Effector memory CD4-positive, alpha-beta T cell (primary cell): Measurements from ENCODE around the gene ZNF414.

Experiments used
- DNase-seq, 3 donors: peaks; one replicate each; pipeline ENCODE4 v3.0.0-alpha.2; 2020
- H3K27ac ChIP-seq: 2 replicates; pipeline ENCODE4 v1.7.0; 2013; ENCODE audit warnings: mild to moderate bottlenecking, low read length, moderate library complexity; ENCODE audit not compliant: insufficient read depth, poor library complexity, severe bottlenecking
- H3K27me3 ChIP-seq: replicated peaks from 2 replicates; pipeline ENCODE4 v1.7.0; 2013; ENCODE audit warnings: mild to moderate bottlenecking, low read length; ENCODE audit not compliant: insufficient read depth, control insufficient read depth, poor library complexity, severe bottlenecking
- H3K36me3 ChIP-seq: 2 replicates; pipeline ENCODE4 v1.7.0; 2013; ENCODE audit warnings: mild to moderate bottlenecking, low read length, moderate library complexity; ENCODE audit not compliant: control insufficient read depth, insufficient read depth
- H3K4me1 ChIP-seq: 2 replicates; pipeline ENCODE4 v1.7.0; 2013; ENCODE audit warnings: low read length, mild to moderate bottlenecking; ENCODE audit not compliant: control insufficient read depth, insufficient read depth, poor library complexity, severe bottlenecking
- H3K4me3 ChIP-seq: 2 replicates; pipeline ENCODE4 v1.7.0; 2013; ENCODE audit warnings: low read length, low read depth, mild to moderate bottlenecking; ENCODE audit not compliant: insufficient read depth, poor library complexity, severe bottlenecking
- H3K9me3 ChIP-seq: 2 replicates; pipeline ENCODE4 v1.7.0; 2013; ENCODE audit warnings: mild to moderate bottlenecking, low read length, moderate library complexity; ENCODE audit not compliant: control insufficient read depth

The ZNF414 gene

GRCh38 chr19:8539621-8540149, 25.7 kb upstream of the ZNF414 start:
- H3K27ac ChIP-seq: no peak overlapping the region
- no peaks in the 10 kb centered on the region for H3K27me3 ChIP-seq
- peaks cover 51% of the 10 kb centered on the region for H3K36me3 ChIP-seq
- H3K4me1 ChIP-seq: no peaks in the 10 kb centered on the region
- H3K9me3 ChIP-seq: no peaks in the 10 kb centered on the region
- DNase-seq: no peak
- H3K4me3 ChIP-seq: no peak overlapping the region

DNA sequence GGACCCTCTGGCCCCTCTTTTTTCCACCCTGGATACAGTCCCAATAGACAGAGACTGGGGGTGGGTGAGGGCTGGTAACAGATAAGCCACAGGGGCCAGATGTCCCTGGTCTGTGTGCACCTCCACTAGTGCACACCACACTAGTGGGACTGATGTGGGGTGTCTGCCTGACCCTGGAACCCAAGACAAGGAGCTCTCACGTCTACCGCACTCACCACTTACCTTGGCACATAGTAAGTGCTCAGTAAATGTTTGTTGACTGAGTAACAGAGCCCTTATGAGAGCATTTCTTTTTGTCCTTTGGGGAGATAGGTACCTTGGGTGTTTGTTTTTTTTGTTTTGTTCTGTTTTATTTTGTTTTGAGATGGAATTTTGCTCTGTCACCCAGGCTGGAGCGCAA, 23.1 kb upstream of the ZNF414 start:
- Histone ChIP-seq H3K36me3 (peaks cover 37% of the 10 kb centered on the region), H3K27me3 (no peaks in the 10 kb centered on the region), H3K4me1 (no peaks in the 10 kb centered on the region), H3K27ac (no peak overlapping the region), H3K9me3 (no peaks in the 10 kb centered on the region), H3K4me3 (no peak overlapping the region)
- DNase-seq: no peak

DNA sequence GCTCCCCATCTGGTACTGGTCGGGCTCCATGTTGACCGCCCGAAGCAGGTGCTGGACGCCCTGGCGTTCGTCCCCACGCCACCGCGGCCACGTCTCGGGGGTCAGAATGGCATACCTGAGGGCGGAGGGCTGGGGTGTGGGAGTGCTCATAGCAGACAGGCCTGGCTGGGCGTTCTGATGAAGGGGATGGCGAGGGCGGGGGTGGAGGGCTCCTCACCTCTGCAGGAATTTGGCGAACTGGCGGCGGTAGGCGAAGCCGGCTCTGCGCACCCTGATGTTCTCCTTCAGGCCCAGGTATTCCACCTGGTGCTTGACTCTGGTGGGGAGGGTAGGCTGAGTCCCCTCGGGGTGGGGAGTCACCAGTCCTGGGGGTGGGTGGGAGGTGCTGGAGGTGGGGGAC, 22.3 kb upstream of the ZNF414 start:
- DNase-seq: no peak
- no peaks in the 10 kb centered on the region for H3K4me1 ChIP-seq
- H3K9me3 ChIP-seq: no peaks in the 10 kb centered on the region
- H3K27me3 ChIP-seq: no peaks in the 10 kb centered on the region
- H3K36me3 ChIP-seq: peaks cover 34% of the 10 kb centered on the region
- no peak overlapping the region for H3K4me3 ChIP-seq
- H3K27ac ChIP-seq: no peak overlapping the region

GRCh38 chr19:8532225-8532624, 18.3 kb upstream of the ZNF414 start:
- H3K27me3 ChIP-seq: no peaks in the 10 kb centered on the region
- DNase-seq: no peak
- H3K27ac ChIP-seq: no peak overlapping the region
- H3K36me3 ChIP-seq: peaks cover 48% of the 10 kb centered on the region
- no peaks in the 10 kb centered on the region for H3K9me3 ChIP-seq
- no peaks in the 10 kb centered on the region for H3K4me1 ChIP-seq
- H3K4me3 ChIP-seq: no peak overlapping the region

DNA sequence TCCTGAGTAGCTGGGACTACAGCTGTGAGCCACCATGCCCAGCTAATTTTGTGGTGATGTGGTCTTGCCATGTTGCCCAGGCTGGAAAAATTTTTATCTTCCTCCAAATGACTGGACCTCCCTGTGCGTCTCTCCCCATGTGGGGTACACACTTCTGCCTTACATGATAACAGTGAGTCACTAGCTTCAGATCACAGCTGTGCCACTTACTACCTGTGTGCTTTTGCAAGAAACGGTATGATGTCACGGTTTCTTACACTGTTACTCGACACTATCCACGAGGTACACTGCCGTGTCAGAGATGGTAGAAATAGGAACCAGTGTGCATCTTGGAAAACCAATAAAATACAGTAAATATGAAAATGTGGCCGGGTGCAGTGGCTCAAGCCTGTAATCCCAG, 17.5 kb upstream of the ZNF414 start:
- Histone ChIP-seq H3K4me1 (no peaks in the 10 kb centered on the region), H3K27ac (no peak overlapping the region), H3K4me3 (no peak overlapping the region), H3K36me3 (peaks cover 49% of the 10 kb centered on the region), H3K9me3 (no peaks in the 10 kb centered on the region), H3K27me3 (no peaks in the 10 kb centered on the region)
- no peak for DNase-seq

DNA sequence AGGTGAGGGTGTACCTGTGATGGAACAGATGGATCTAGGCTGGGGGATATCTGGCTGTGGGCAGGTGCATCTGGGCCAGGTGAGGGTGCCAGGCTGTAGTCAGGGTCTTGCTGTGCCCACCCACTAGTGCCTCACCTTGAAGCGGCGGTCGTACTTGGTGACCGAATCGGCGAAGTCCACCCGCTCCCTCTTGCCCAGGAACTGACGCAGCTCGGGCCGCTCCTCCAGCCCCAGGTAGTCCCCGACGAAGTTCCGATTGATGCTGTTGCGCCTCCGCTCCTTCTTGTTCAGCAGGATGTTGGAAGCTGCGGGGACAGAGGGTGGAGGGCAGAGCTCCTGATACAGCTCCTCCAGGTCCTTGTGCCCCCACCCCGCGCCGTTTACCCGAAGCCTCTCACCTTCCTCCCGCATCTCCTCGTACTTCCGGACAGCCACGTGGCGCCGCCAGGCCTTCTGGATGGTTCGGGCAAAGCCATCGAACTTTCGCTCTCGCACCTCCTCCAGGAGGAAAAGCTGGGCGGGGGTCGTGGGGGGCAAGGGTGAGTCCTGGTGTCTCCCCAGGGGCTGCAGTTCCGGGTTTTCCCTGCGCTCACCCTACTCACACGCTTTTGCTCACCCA, 16.2 kb upstream of the ZNF414 start:
- Histone ChIP-seq H3K9me3 (no peaks in the 10 kb centered on the region), H3K27me3 (no peaks in the 10 kb centered on the region), H3K36me3 (peaks cover 57% of the 10 kb centered on the region), H3K27ac (no peak overlapping the region), H3K4me1 (no peaks in the 10 kb centered on the region), H3K4me3 (no peak overlapping the region)
- no peak for DNase-seq

DNA sequence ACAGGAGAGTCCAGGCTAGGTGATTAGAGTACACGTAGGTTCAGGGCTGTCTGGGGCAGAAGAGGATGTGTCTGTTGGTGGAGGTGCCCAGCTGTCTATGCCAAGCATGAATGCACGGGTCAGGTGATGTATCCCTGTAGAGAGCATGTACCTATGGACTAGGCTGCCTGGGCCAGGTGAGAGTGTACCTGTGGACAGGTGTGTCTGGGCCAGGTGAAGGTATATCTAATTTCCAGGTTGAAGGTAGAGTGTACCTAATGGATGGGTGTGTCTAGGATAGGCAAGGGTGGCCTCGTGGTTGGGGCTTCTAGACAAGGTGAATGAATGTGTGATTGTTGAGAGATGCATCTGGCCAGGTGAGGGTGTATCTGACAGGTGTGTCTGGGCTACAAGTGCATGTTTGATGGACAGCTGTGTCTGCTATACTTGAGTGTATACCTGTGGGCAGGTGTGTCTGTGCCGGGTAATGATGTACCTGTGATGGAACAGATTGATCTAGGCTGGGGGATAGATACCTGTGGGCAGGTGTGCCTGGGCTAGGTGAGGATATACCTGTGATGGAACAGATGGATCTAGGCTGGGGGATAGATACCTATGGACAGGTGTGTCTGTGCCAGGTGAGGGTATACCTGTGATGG, 15.5 kb upstream of the ZNF414 start:
- Histone ChIP-seq H3K36me3 (peaks cover 64% of the 10 kb centered on the region), H3K27me3 (no peaks in the 10 kb centered on the region)

DNA sequence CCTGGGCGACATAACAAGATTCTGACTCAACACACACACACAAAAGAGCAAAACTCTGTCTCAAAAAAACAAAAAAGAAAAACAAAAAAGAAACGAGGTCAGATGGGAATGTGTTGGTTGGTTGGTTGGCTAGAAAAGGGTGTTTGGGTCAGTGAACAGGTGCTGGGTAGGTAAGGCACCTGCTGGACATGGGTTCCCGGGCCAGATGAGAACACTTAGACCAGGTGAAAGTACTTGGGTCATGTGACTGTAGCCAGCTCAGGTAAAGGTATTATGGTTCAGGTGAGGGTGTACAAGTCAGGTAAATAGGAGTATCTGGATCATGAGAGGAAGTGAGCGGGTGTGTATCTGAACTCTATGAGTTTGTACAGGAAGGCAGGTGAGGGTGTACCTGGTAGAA, 14.5 kb upstream of the ZNF414 start:
- no peaks in the 10 kb centered on the region for H3K4me1 ChIP-seq

More for the DNA sequence above, 15.5 kb upstream of the ZNF414 start:
- Histone ChIP-seq H3K4me3 (no peak overlapping the region), H3K4me1 (no peaks in the 10 kb centered on the region), H3K27ac (no peak overlapping the region), H3K9me3 (no peaks in the 10 kb centered on the region)
- DNase-seq: no peak

GRCh38 chr19:8526345-8527091, 12.6 kb upstream of the ZNF414 start:
- no peaks in the 10 kb centered on the region for H3K27me3 ChIP-seq
- no peaks in the 10 kb centered on the region for H3K4me1 ChIP-seq
- no peak for DNase-seq
- H3K4me3 ChIP-seq: no peak overlapping the region
- H3K27ac ChIP-seq: no peak overlapping the region
- peaks cover 78% of the 10 kb centered on the region for H3K36me3 ChIP-seq
- no peaks in the 10 kb centered on the region for H3K9me3 ChIP-seq

More for the DNA sequence above, 14.5 kb upstream of the ZNF414 start:
- DNase-seq: no peak
- Histone ChIP-seq H3K27me3 (no peaks in the 10 kb centered on the region), H3K4me3 (no peak overlapping the region), H3K36me3 (peaks cover 65% of the 10 kb centered on the region), H3K27ac (no peak overlapping the region), H3K9me3 (no peaks in the 10 kb centered on the region)

GRCh38 chr19:8525401-8525684, 11.4 kb upstream of the ZNF414 start:
- DNase-seq: no peak
- Histone ChIP-seq H3K4me3 (no peak overlapping the region), H3K9me3 (no peaks in the 10 kb centered on the region), H3K36me3 (peaks cover 83% of the 10 kb centered on the region), H3K4me1 (no peaks in the 10 kb centered on the region), H3K27me3 (no peaks in the 10 kb centered on the region), H3K27ac (no peak overlapping the region)
